ENCODE results near the gene GLYR1.
A peak's percentile ranks its signal among the peaks of the same experiment; 100 is the strongest.
"Not testable (repeated sequence)": the region's sequence is repeated elsewhere in the genome, so short reads cannot be mapped to it uniquely, and the experiment has no call there.

The GLYR1 gene

DNA sequence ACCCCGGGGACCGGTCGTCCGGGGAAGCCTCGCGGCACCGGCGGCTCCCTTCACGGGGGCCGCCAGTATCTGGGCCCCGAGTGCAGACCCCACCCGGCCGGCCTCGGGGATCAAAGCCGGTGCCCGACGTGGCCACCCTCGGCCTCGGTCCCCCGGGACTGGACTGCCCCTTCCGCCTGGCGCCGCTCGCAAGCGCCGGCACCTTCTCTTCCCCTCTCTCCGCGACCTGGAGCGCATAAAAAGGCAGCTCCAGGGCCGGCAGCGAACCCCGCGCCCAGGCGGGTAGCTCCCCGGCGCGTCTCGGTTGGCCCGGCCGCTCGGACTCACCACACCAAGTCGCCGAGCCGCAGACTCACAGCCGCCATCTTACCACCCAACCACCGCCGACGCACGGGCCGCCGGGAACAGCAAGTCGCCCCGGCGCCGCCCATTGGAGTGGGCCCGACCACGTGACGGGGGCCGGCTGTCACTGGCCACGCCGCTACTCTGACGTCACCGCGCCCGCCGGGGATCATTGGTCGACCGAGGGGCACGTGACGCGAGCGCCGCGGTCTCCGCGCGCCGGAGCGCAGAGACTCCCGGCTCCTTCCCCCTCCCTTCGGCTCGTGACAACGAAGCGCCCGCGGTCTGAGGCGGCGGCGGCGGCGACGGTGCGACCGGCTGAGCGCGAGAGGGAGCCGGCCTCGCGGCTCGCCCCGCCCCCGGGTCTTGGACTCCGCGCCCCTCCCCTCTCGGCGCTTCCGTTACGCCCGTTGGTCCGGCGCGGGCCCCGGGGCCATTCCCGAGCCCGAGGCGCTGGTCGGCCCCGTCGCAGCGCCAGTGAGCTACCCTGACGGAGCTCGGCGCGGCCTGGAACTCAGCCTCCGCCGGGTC, at the start of gene GLYR1, which contains the start of gene UBN1:
TSS of gene GLYR1 (minus strand) at position 388 of the 873 bp plus-strand sequence. CDS start at position 365, 23 bp downstream.
TSS of gene UBN1 (plus strand) at position 581 of the 873 bp plus-strand sequence. CDS start 5,437 bp downstream, outside the sequence.
- Histone ChIP-seq H3K27ac (peak within 1 kb of the TSS; percentile 99), H3K9me3 (no peaks in the 10 kb centered on the region), H3K4me1 (ENCODE audit: control insufficient read depth in 1 of 2, insufficient read depth in 1 of 2, low read depth in 1 of 2, low read length in 1 of 2) (peaks cover 57 to 58% of the 10 kb centered on the region in 2 experiments), H3K4me3 (ENCODE audit: low read depth in 1 of 2, low read length in 1 of 2) (peak within 1 kb of the TSS; percentile 95 to 99), H3K36me3 (peaks cover 42% of the 10 kb centered on the region), H3K27me3 (no peaks in the 10 kb centered on the region)
- TF ChIP-seq, protein P1, sequence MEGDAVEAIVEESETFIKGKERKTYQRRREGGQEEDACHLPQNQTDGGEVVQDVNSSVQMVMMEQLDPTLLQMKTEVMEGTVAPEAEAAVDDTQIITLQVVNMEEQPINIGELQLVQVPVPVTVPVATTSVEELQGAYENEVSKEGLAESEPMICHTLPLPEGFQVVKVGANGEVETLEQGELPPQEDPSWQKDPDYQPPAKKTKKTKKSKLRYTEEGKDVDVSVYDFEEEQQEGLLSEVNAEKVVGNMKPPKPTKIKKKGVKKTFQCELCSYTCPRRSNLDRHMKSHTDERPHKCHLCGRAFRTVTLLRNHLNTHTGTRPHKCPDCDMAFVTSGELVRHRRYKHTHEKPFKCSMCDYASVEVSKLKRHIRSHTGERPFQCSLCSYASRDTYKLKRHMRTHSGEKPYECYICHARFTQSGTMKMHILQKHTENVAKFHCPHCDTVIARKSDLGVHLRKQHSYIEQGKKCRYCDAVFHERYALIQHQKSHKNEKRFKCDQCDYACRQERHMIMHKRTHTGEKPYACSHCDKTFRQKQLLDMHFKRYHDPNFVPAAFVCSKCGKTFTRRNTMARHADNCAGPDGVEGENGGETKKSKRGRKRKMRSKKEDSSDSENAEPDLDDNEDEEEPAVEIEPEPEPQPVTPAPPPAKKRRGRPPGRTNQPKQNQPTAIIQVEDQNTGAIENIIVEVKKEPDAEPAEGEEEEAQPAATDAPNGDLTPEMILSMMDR (IDR thresholded peaks at IDR 0.05): peak; percentile 40

DNA sequence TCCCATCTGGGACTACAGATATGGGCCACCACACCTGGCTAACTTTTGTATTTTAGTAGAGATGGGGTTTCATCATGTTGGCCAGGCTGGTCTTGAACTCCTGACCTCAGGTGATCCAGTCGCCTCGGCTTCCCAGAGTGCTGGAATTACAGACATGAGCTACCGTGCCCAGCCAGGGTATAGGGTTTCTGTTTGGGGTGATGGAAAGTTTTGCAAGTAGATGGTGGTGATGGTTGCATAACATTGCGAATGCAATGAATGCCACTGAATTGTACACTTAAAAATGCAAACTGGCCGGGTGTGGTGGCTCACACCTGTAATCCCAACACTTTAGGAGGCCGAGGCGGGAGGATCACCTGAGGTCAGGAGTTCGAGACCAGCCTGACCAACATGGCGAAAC, 49.7 kb upstream of the GLYR1 start:
- H3K4me3 ChIP-seq (ENCODE audit: low read depth in 1 of 2, low read length in 1 of 2); H3K27ac ChIP-seq; H3K9me3 ChIP-seq; H3K27me3 ChIP-seq: not testable (repeated sequence)
- peaks cover 11% of the 10 kb centered on the region for H3K36me3 ChIP-seq
- peaks cover 5 to 15% of the 10 kb centered on the region in 2 experiments for H3K4me1 ChIP-seq (ENCODE audit: control insufficient read depth in 1 of 2, insufficient read depth in 1 of 2, low read depth in 1 of 2, low read length in 1 of 2)

DNA sequence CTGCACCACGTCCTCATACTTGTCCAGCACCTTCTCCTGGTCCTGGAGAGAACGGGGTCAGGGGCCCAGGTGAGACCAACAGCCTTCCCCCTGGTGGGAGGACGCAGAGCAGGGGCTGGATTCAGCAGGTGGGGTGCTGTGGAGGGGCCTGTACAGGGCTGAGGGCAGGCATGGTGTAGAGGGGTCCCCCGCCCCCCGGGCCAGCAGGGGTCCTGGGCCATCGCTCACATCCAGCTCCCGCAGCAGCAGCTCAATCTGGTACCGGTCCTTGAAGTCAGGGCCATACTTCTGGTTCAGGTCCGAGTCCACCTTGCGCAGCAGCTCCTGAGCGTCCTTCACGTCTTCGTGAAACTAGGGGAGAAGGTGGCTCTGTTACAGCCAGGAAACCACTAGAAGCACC, 48.3 kb upstream of the GLYR1 start:
- Histone ChIP-seq H3K4me3 (ENCODE audit: low read depth in 1 of 2, low read length in 1 of 2) (no peak overlapping the region), H3K4me1 (ENCODE audit: control insufficient read depth in 1 of 2, insufficient read depth in 1 of 2, low read depth in 1 of 2, low read length in 1 of 2) (peaks cover 5 to 12% of the 10 kb centered on the region in 2 experiments), H3K27ac (no peak overlapping the region), H3K36me3 (peaks cover 23% of the 10 kb centered on the region), H3K27me3 (no peaks in the 10 kb centered on the region), H3K9me3 (no peaks in the 10 kb centered on the region)
- TF ChIP-seq, protein P1 (IDR thresholded peaks at IDR 0.05): no peak

- Histone ChIP-seq H3K4me3 (ENCODE audit: low read depth in 1 of 2, low read length in 1 of 2) (no peak overlapping the region), H3K27ac (no peak overlapping the region), H3K9me3 (no peaks in the 10 kb centered on the region), H3K27me3 (no peaks in the 10 kb centered on the region), H3K4me1 (ENCODE audit: control insufficient read depth in 1 of 2, insufficient read depth in 1 of 2, low read depth in 1 of 2, low read length in 1 of 2) (peaks cover 5% of the 10 kb centered on the region in 2 experiments), H3K36me3 (peaks cover 31% of the 10 kb centered on the region)
- TF ChIP-seq, protein P1 (IDR thresholded peaks at IDR 0.05): no peak
These were observed 47.4 kb upstream of the GLYR1 start for GRCh38 chr16:4894276-4895150.

DNA sequence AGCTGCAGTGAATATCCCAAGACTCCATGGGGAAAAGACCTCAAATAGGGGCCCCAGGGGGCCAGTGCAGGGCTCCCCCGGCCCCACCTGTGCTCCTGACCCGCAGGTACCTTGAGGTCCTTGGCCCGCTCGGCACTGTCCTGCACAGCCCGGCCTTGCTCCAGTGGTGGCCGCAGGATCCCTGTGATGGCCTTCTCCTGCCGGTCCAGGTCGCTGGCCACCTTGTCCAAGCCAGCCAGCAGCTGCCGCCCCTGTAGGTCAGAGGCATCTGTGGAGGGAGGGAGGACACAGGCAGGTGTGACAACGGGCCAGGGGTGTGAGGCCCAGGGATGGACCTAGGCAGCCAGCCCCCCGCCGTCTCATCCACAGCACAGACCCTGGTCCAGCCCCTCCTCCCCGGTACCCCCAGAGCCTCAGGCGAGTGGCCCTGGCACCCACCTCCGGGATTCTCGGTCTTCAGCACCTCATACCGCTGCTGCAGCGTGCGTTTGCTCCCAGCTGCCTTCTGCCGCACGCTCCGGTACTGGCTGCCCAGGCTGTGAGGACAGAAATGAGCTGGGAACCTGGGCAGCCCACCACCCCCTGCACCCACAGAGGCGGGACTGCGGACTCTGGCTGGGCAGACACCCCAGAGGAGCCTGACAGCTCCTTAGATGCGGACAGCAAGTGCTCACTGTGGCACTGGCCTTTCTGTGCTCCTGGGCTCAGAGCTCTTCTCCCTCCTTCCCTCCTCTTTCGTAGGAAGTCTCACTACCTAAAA, 46.2 kb upstream of the GLYR1 start:
- peaks cover 5% of the 10 kb centered on the region in 2 experiments for H3K4me1 ChIP-seq (ENCODE audit: control insufficient read depth in 1 of 2, insufficient read depth in 1 of 2, low read depth in 1 of 2, low read length in 1 of 2)
- no peak overlapping the region for H3K27ac ChIP-seq
- TF ChIP-seq, protein P1 (IDR thresholded peaks at IDR 0.05): no peak
- no peaks in the 10 kb centered on the region for H3K9me3 ChIP-seq
- H3K36me3 ChIP-seq: peaks cover 40% of the 10 kb centered on the region
- no peaks in the 10 kb centered on the region for H3K27me3 ChIP-seq
- no peak overlapping the region for H3K4me3 ChIP-seq (ENCODE audit: low read depth in 1 of 2, low read length in 1 of 2)
